WERI-Rb-1 (cell line): ENCODE measurements around the gene C22orf31.

Experiments used
- DNase-seq: peaks from one replicate; pipeline ENCODE4 v3.0.0-alpha.2; 2020
- H3K27ac ChIP-seq: fragments of 250-450 bp; sonication (Bioruptor Pico); 2 replicates; pipeline ENCODE4 v1.5.1; 2020; ENCODE audit warnings: mild to moderate bottlenecking, moderate library complexity
- H3K27me3 ChIP-seq: fragments of 250-450 bp; sonication (Bioruptor Pico); 2 replicates; pipeline ENCODE4 v1.5.1; 2021; ENCODE audit warnings: mild to moderate bottlenecking, low read depth, moderate library complexity; ENCODE audit not compliant: insufficient read depth, severe bottlenecking
- H3K36me3 ChIP-seq: fragments of 250-450 bp; sonication (Bioruptor Pico); 2 replicates; pipeline ENCODE4 v1.5.1; 2020; ENCODE audit warnings: mild to moderate bottlenecking, moderate library complexity
- H3K4me3 ChIP-seq: 2 replicates; pipeline ENCODE4 v1.5.1; 2011; ENCODE audit warnings: low read depth, mild to moderate bottlenecking, control low read depth, low read length
- H3K9me3 ChIP-seq: fragments of 250-450 bp; sonication (Bioruptor Pico); 2 replicates; pipeline ENCODE4 v1.5.1; 2021; ENCODE audit warnings: mild to moderate bottlenecking, moderate library complexity; ENCODE audit not compliant: severe bottlenecking
- CTCF ChIP-seq: IDR thresholded peaks from 2 replicates; pipeline ENCODE4 v1.5.1; 2011; ENCODE audit warnings: low read depth, mild to moderate bottlenecking, control low read depth, inconsistent platforms, low read length

Gene C22orf31

GRCh38 chr22:29080106-29080975, 18.7 kb upstream of the C22orf31 start:
- peak overlapping the region; percentile 62 for H3K27ac ChIP-seq
- H3K4me3 ChIP-seq: no peak overlapping the region
- H3K36me3 ChIP-seq: no peaks in the 10 kb centered on the region
- no peaks in the 10 kb centered on the region for H3K27me3 ChIP-seq
- TF ChIP-seq CTCF: no peak
- no peaks in the 10 kb centered on the region for H3K9me3 ChIP-seq
- peak; percentile 27 for DNase-seq

- peak; percentile 38 for DNase-seq
- no peaks in the 10 kb centered on the region for H3K27me3 ChIP-seq
- TF ChIP-seq CTCF: no peak
- H3K4me3 ChIP-seq: no peak overlapping the region
- H3K9me3 ChIP-seq: no peaks in the 10 kb centered on the region
- H3K27ac ChIP-seq: peak overlapping the region; percentile 62
- H3K36me3 ChIP-seq: no peaks in the 10 kb centered on the region
These were observed 17.7 kb upstream of the C22orf31 start for GRCh38 chr22:29079218-29079901.

- H3K9me3 ChIP-seq: no peaks in the 10 kb centered on the region
- no peak overlapping the region for H3K27ac ChIP-seq
- no peaks in the 10 kb centered on the region for H3K36me3 ChIP-seq
- no peak overlapping the region for H3K4me3 ChIP-seq
- DNase-seq: no peak
- no peaks in the 10 kb centered on the region for H3K27me3 ChIP-seq
- TF ChIP-seq CTCF: no peak
These were observed 17.2 kb upstream of the C22orf31 start for GRCh38 chr22:29078869-29079207.

- H3K4me3 ChIP-seq: no peak overlapping the region
- TF ChIP-seq CTCF: no peak
- no peak for DNase-seq
- no peak overlapping the region for H3K27ac ChIP-seq
- H3K9me3 ChIP-seq: peaks cover 2% of the 10 kb centered on the region
- H3K27me3 ChIP-seq: no peaks in the 10 kb centered on the region
- H3K36me3 ChIP-seq: no peaks in the 10 kb centered on the region
These were observed 16.6 kb upstream of the C22orf31 start for GRCh38 chr22:29078036-29078868.

- no peak for TF ChIP-seq CTCF
- Histone ChIP-seq H3K36me3 (no peaks in the 10 kb centered on the region), H3K27me3 (no peaks in the 10 kb centered on the region), H3K4me3 (no peak overlapping the region), H3K27ac (no peak overlapping the region), H3K9me3 (peaks cover 2% of the 10 kb centered on the region)
- DNase-seq: no peak
These were observed 12.7 kb upstream of the C22orf31 start for GRCh38 chr22:29074276-29074772.
